GM19452 (cell line): ENCODE results near the gene CHST12.

Experiments
- ATAC-seq: cut with Tn5 transposase; IDR thresholded peaks from one replicate; pipeline ENCODE4 v1.9.1; 2021; ENCODE audit not compliant: unreplicated experiment

The CHST12 gene

DNA sequence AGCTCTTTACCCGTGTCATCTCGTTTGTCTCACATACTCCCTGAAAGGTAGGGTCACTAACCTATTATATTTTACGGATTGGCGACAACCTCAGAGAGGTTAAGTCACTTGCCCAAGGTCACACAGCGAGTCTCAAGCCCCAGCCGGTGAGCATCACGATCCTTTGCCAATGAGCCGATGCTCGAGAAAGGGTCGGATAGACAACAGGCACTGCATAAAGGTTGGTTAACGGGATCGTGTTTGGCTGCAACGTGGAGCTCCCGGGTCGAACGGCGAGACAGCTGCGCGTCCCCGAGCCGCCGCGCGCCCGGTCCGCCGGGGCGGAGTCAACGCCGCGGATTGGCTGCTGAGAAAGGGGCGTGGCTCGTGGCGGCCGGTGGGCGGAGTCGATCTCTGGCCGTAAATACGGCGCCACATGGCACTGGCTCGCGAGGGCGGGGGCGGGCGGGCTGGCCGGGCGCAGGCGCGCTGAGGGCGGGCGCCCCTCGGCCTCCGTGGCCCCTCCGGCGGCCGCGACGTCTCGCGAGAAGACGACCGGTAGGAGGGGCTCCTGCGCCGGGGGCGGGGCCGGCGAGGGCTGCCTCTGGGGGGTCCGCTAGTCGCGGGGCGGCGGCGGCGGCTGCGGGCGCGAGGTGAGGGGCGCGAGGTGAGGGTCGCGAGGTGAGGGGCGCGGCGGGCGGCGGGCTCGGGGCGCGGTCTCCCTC is at the start of gene CHST12:
Gene CHST12, plus strand, starts transcription at position 598 of the 704 bp plus-strand sequence. CDS start 29,029 bp downstream, outside the sequence.
- peak; percentile 42 for ATAC-seq

DNA sequence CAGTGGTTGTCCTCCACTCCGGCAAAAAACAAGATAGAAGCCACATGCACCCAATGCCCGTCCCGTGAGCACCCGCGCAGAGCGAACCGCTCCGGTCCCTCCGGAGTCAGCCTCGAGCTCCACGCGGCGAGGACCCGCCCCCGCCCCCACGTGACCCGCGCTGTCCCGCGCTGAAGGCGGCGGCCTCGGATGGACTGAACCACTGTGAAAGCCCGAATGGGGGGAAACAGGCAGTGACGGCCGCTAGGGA is 49.5 kb upstream of the CHST12 start:
- ATAC-seq = peak; percentile 47

DNA sequence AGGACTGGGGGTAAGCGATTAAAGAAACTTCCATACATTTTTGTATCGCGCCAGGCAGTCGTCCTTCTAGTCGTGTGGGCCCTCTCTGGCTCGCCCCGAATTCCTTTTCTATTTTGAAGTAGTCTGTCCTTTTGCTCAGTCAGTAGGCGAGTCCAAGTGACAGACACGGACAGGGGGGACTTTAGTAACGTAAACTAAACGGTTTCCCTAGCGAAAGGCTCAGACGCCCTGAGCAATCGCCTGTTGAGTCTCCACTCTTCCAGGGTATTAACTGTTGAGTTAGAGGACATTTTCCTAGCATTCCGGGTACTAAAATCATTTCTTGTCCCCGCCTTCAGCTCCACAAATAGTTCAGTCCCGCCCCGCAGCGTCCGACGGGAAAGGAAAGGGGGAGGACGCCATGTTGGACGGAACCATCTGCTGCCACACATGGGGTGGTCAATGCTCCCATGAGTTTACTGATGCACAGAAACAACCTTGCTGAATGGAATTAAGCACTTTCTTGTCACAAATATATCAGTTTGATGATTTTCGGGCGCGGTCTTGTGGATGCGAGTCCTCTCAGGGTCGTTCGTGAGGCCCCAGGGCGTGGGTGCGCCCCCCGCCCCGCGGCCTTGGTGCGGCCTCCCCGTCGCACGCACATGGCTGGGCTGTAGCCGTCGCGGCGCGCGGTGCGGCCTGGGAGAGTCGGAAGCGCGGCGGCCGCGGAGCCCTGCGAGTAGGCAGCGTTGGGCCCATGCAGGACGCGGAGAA is 49.0 kb upstream of the CHST12 start, which contains the start of gene EIF3B:
Gene EIF3B, plus strand, starts transcription at position 642 of the 753 bp plus-strand sequence. Its CDS starts 95 bp downstream, at position 737.
- ATAC-seq = peak; percentile 81

DNA sequence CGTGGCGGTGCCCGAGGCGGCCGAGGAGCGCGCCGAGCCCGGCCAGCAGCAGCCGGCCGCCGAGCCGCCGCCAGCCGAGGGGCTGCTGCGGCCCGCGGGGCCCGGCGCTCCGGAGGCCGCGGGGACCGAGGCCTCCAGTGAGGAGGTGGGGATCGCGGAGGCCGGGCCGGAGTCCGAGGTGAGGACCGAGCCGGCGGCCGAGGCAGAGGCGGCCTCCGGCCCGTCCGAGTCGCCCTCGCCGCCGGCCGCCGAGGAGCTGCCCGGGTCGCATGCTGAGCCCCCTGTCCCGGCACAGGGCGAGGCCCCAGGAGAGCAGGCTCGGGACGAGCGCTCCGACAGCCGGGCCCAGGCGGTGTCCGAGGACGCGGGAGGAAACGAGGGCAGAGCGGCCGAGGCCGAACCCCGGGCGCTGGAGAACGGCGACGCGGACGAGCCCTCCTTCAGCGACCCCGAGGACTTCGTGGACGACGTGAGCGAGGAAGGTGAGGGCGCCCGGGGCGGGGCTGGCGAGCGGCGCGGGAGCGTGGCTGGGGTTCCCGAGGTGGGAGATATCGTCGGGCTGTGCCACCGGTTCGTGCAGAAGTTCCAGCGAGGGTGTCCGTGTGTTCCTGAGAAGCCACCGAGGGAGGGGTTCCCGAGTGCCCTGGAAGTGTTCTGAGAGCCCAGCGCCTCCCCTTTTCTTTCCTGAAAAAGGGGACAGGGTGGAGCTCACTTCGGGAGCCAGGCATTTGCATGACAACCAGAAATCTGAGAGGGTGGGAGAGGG is 48.3 kb upstream of the CHST12 start:
- ATAC-seq = peak; percentile 21

DNA sequence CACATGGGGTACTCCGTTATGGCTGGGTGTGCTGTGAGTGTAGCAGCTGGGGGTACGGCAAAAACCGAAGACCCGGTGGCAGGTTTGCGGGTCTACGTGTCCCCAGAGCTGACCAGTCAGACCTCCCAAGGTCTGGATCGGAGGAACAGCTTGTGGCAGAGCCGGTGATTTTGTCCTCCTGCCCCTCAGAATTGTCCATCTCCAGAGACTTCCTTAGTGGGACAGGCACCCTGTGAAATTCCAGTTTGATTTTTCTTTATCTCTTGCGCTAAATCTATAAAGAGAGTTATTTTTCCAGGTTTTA is 47.8 kb upstream of the CHST12 start:
- ATAC-seq = no peak

DNA sequence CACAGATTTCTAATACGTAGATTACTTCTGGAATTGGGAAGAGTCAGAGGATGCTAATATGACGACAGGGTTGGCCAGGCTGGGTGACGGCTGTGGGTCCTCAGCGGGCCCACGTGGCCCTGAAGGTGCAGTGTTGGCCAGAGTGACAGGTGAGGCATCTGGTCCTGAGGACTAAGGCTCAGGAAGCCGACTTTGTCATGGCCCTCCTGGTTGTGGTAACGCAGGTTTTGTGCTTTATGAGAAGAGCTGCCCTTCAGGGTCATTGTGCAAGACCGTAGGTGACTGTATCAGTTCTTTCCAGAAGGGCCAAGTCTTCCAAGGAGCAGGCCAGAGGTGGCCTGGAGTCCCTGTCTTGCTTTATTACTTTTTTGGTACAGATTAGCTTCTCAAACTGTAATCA is 46.2 kb upstream of the CHST12 start:
- ATAC-seq = no peak

DNA sequence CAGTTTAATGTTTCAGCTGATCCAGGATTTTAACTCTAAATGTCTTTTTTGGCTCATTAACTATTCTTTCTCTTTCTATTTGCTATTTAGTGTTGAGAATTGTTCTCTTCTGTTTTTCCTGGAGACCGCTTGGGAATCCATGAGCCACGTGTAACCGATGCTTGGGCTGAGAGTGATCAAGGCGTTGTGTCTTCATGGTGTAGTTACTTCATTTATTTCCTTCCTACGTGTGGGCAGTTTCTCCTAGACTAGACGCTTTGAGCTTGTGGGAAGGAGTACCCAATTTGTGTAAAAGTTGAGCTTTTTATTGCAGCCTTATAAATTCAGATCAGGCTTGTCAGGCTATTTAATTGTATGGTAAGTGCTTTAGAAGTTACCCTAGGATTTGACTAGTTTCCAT is 45.8 kb upstream of the CHST12 start:
- ATAC-seq = no peak

DNA sequence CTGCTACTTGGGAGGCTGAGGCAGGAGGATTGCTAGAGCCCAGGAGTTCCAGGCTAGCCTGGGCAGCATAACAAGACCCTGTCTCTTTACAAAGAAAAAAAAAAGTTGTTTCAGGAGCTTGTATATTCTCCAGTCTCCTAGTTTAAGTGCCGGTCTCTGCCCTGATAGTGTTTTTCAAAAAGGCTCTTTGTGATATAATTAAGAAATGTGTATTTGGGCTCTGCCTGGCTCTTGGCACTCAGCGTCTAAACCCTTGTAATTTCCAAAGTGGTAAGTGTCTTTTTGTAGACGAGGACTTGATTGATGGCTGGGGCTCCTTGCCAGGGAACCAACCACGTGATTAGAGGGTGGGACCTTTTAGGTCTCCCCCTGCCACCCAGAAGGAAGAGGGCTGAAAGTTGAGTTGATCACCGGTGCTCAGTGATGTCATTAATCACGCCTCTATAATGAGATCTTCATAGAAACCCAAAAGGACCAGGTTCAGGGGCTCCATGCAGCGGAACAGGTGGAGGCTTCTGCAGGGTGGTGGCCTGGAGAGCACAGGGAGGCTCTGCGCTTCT is 44.4 kb upstream of the CHST12 start:
- ATAC-seq = no peak

DNA sequence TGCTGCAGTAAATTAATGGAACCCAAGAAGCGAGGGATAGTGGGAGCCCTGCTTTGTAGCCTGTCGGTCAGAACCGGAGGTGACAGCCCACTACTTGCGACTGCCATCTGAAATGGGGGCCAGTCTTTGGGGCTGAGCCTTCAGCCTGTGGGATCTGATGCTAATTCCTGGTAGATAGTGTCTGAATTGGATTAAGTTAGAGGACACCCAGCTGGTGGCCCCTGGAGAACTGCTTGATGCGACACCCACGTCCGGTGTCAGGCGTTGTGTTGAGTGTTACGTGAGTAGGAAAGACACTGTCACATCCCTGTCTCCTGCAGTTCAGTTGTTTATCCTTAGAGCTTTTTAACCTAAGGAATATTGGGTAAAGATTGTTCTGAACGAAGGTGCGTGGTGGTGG is 43.8 kb upstream of the CHST12 start:
- ATAC-seq = no peak

DNA sequence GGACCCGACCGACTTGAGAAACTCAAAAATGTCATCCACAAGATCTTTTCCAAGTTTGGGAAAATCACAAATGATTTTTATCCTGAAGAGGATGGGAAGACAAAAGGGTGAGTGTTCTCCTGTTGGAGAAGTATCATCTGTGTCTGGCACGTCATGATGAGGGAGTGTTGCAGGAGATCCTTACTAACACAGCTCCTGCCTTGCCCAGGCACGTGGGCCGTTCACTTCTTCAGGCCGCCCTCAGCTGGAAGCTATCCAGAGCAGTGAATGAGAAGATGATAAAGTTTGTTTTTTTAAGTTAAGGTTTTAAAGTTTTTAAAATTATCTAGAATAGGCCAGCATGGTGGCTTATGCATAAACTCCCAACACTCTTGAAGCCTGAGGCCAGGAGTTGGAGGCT is 42.6 kb upstream of the CHST12 start:
- ATAC-seq = no peak

DNA sequence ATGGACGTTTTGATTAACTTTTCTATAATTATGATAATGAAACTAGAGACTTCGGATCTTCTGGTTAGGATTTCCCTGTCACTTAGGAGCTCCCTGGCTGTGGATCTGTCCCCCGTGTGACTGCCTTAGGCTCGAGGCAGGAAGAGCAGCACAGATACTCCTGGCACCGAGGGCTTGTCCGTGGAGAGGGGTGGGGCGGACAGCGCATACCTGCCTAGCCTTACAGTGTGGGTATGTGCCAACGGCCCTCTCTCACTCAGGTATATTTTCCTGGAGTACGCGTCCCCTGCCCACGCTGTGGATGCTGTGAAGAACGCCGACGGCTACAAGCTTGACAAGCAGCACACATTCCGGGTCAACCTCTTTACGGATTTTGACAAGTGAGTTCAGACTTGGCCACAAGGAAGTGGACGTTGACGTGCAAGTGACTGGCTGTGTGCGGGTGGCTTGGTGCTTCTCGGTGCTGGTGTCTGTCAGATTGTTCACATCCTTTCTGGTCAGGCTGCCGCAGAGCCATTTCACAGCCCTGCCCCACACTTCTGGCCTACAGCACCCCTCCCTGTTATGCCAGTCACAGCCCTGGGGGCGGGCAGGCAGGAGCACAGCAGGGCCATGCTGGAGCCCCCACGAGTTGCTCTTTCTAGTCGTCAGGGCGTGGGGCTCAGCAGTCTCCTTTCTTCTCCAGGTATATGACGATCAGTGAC is 40.9 kb upstream of the CHST12 start:
- ATAC-seq = no peak

DNA sequence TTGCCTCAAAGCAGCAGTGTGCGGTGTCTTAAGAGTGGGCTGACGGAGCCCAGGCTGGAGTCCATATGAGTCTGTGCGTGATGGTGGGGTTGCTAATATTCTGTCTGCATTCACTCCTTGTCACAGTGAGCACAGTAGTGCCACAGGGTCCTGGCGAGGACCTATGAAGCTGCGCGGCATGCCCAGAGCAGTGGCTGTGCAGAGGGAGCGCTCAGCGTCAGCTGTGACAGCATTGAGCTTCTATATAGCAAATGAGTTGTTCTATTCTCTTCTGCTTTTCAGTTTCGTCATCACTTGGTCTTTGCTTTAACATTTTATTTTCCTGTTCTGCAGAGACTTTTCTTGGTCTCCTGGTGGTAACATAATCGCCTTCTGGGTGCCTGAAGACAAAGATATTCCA is 34.3 kb upstream of the CHST12 start:
- ATAC-seq = no peak

DNA sequence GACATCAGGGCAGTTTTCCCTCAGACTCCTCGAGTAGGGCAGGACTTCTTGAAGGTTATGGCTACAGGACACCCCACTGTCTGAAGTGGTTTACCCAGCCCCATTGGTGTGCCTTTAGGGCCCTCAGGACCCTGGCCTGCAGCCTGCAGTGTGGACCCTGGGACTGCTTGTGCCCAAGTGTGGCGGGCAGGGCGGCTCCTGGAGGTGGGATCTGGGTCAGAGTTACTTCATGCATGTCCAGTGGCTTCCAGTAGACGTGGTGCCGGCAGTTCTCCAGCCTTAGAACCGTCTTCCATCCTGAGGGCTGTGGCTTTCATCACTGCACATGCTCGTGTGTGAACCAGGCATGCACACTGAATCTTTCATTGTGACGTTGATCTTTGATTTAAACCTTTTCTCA is 32.1 kb upstream of the CHST12 start:
- no peak for ATAC-seq

DNA sequence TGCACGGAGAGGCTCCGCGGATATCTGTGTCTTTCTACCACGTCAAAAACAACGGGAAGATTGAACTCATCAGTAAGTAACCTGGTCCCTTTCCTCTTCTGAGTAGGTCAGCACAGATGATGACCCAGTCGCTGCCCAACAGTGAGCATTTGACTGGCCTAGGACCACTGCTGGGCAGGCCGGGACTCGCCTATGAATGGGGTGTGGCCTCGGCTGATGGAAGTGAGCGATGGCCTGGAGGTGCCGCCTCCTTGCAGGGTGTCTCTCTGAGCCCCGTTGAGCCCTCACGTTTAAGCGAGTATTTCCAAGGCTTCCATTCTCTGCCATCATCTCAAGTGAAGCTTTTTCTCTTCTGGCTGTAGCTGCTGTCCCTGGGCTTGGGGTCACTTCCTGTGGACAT is 30.7 kb upstream of the CHST12 start:
- no peak for ATAC-seq

DNA sequence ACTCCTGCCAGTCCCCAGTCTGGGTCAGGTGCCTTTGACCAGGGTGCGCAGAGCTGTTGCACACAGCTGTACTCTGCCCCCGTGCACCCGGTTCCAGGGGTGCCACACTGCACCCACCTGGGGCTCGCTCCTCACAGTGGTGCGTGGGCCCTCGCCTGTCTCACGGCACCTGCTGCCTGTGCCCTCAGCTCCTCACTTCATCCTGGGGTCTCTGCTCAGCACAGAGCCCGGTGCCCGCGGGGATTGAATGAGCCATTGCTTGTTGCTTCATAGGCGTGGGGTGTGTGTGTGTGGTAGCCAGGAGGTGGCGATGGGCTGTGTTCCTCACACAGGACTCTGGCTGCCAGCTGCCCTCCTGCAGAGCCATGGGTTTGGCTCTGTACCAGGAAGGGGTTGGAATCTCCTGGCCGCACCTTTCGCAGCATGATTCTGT is 30.3 kb upstream of the CHST12 start:
- no peak for ATAC-seq

DNA sequence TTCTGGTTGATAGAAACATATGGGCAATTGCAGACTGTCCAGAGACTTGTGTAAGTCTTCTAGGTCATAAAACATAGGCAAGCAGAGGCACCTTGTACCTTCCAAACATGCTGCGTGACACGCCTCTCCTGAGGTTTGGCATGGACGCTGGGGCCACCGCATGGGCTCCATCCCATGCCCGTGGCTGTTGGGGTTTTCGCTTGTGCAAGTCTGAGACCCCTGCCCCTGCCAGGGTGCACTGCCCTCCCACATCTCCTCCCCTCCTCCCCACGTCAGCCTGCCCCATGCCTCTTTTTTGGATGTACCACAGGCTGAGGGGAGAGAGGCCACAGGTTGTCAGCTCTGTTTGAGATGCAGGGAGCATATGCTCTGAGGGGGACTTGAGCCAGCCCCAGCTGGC is 29.8 kb upstream of the CHST12 start:
- no peak for ATAC-seq

DNA sequence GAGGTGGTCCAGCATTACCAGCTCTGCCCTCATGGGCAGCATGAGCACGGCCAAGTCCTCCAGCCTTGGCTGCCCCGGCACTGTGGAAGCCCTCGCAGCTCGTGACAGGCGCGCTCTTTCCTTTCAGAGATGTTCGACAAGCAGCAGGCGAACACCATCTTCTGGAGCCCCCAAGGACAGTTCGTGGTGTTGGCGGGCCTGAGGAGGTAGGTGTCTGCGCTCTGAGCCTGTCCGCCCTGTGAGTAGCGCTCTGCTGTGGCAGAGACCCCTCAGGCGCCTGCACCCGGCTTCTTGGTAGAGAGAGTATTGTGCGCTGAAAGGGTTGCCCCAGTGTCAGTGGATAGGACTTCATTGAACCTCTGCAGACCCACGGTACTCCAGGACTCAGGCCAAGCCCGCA is 29.0 kb upstream of the CHST12 start:
- no peak for ATAC-seq

DNA sequence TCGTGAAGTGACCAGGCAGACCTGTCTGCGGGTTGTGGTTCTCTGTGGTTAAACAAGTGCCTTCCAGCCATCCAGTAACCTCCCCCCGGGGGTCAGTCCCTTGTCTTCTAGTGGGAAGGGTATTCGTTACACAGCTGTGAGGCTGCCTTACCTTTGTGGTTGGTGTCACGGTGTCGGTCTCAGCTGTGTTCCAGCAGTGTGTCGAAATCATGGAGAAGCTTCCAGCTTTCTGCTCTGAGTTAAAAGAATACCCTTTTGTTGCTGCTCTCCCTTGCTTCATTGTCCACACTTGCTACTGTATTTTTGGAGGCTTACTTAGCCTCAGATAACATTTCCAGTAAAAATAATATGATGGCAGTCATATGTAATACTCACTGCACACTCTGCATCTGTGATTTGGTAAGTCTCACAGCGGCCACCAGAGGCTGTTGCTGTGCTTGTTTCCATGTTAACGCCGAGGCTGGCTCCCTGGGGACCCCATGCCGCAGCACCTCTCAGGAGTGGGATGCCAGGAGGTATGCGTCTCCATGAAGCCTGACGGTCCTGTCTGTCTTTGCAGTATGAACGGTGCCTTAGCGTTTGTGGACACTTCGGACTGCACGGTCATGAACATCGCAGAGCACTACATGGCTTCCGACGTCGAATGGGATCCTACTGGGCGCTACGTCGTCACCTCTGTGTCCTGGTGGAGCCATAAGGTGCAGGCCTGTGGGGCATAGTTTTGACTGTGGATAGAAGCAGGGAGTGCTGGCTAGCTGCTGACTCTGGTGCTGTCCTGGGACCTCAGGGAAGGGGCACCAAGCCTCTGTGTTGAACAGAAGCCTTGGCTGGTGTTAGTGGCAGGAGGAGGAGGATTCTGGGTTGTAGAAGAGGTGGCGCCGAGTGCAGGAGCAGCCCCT is 28.3 kb upstream of the CHST12 start:
- no peak for ATAC-seq

DNA sequence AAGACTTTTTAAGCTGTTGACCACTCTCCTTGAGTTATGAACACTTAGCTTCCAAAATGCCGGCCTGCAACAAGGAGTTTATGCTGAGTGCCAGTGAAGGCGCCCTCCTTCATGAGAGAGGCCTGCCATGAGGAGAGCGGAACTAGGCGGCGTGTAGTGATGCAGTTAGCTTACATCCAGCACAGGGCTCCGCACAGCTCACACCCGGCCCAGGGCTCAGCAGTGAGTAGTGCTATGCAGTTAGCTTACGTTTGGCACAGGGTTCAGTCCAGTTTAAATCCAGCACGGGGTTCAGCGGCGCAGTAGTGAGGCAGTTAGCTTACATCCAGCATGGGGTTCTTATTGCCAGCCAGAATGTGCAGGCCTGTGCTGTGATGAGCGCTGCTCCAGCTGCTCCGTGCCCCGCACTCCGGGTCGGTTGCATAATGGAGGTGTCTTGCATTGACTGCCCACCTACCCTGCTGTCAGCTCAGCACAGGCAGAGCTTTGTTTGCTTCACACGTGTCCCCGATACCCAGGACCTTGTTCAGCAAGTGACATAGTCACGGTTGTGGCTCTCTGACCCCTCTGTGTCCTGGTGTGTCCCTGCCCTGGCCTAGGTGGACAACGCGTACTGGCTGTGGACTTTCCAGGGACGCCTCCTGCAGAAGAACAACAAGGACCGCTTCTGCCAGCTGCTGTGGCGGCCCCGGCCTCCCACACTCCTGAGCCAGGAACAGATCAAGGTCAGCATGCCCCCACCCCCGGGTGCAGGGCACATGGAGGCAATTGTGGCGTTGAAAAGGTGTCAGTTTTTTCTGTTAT is 26.9 kb upstream of the CHST12 start:
- no peak for ATAC-seq
